Endothelial cell (in vitro differentiated cells): ENCODE results near the gene TMEM132D. TPM values are rescaled to one million over a fixed set of nuclear protein-coding genes. Genes with fewer than 3 reads are reported as not detected.
A peak's percentile ranks its signal among the peaks of the same experiment; 100 is the strongest.

ENCODE experiments used
- DNase-seq: peaks from one replicate; pipeline ENCODE4 v3.0.0; 2021; ENCODE audit warnings: low spot score
- H3K27ac Mint-ChIP-seq: one replicate; pipeline ENCODE4 v1.8.0; 2021; ENCODE audit warnings: mixed read lengths, inconsistent platforms; ENCODE audit not compliant: unreplicated experiment
- H3K27me3 Mint-ChIP-seq: one replicate; pipeline ENCODE4 v1.8.0; 2021; ENCODE audit warnings: mild to moderate bottlenecking, moderate library complexity, mixed read lengths, inconsistent platforms; ENCODE audit not compliant: unreplicated experiment
- H3K36me3 Mint-ChIP-seq: one replicate; pipeline ENCODE4 v1.8.0; 2021; ENCODE audit warnings: mild to moderate bottlenecking, low read depth, mixed read lengths, inconsistent platforms; ENCODE audit not compliant: unreplicated experiment
- H3K4me1 Mint-ChIP-seq: one replicate; pipeline ENCODE4 v1.8.0; 2021; ENCODE audit warnings: mild to moderate bottlenecking, mixed read lengths, inconsistent platforms; ENCODE audit not compliant: unreplicated experiment
- H3K4me3 Mint-ChIP-seq: one replicate; pipeline ENCODE4 v1.8.0; 2021; ENCODE audit warnings: mild to moderate bottlenecking, mixed read lengths, inconsistent platforms; ENCODE audit not compliant: unreplicated experiment
- H3K9me3 Mint-ChIP-seq: one replicate; pipeline ENCODE4 v1.8.0; 2021; ENCODE audit warnings: mixed read lengths, inconsistent platforms; ENCODE audit not compliant: unreplicated experiment
- total RNA-seq: library from RNA; stranded (reverse); fragmentation: NEBNext Ultra II Directional; extraction: Animal tissue kit (Norgen Biotek cat#: 25700); gene quantifications from one replicate; pipeline ENCODE4 v1.2.1, GENCODE V29; 2021; ENCODE audit not compliant: unreplicated experiment
- TF ChIP-seq, protein P1 (sequence below): fragments of 200-600 bp; sonication (generic); IDR thresholded peaks from one replicate; pipeline ENCODE4 v1.5.0; 2021; ENCODE audit warnings: antibody characterized with exemption; ENCODE audit not compliant: unreplicated experiment

TMEM132D gene
- total RNA-seq, 1 donor from 2014 or later = not detected

DNA sequence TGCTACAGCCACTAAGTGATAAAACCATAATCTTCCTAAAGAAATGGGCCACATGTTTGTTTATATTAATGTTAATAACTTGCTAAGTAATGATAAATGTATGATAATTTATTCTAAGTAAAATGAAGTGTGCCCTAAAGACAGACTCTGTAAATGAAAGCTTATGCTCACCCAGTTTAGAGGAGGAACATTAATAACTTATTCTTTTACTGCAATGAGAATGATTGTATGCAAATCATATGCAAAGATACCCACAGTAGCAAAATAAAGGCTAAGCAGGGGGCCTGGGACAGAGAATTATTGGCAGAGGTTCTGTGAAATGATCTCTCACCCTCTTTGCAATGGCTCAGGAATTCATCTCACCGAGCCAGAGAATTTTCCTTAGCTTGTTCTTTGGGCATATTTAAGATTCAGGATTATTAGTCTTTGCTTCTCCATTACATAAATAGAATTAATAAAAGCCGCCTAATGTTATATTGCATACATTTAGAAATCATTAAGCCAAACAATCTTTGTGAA, 75.9 kb downstream of the TMEM132D start:
- no peaks in the 10 kb centered on the region for H3K4me1 Mint-ChIP-seq
- H3K9me3 Mint-ChIP-seq = peaks cover 44% of the 10 kb centered on the region

DNA sequence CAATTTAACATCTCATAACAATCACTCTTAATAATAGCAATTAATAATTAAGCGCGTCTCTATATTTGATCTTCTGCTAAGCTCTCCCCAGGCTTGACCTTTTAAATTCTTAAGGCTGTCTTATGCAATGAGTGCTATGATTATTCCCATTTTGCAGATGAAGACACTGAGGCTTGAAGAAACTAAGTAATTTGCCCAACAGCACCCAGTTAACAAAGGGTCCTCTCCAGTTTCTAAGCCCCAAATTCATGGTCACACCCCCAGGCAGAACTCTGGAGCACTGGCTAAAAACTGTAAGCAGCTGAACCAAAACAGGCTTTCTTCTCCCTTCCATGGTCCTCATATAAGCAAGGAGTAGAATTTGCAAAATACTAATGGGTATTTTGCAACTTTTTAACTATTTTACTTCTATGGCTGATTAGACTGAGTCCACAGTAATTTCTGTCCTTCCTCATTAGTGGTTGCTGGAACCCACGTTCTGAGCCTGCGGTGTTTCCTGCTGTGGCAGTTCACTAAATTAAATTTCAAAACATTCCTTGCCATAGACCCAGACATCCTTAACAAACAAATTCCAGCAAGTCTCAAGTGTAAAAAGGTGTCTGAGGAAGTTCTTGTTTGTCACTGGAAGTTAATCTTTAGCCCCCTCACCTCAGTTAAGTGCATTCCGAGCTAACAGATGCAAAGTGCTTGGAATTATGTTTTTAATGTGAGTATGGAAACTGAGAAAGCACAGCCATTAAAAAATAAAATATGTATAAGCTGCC, 76.5 kb downstream of the TMEM132D start:
- TF ChIP-seq, protein P1, sequence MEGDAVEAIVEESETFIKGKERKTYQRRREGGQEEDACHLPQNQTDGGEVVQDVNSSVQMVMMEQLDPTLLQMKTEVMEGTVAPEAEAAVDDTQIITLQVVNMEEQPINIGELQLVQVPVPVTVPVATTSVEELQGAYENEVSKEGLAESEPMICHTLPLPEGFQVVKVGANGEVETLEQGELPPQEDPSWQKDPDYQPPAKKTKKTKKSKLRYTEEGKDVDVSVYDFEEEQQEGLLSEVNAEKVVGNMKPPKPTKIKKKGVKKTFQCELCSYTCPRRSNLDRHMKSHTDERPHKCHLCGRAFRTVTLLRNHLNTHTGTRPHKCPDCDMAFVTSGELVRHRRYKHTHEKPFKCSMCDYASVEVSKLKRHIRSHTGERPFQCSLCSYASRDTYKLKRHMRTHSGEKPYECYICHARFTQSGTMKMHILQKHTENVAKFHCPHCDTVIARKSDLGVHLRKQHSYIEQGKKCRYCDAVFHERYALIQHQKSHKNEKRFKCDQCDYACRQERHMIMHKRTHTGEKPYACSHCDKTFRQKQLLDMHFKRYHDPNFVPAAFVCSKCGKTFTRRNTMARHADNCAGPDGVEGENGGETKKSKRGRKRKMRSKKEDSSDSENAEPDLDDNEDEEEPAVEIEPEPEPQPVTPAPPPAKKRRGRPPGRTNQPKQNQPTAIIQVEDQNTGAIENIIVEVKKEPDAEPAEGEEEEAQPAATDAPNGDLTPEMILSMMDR = no peak
- Mint-ChIP-seq H3K27ac (no peak overlapping the region), H3K4me1 (no peaks in the 10 kb centered on the region), H3K4me3 (no peak overlapping the region), H3K36me3 (peaks cover 12% of the 10 kb centered on the region), H3K9me3 (peaks cover 46% of the 10 kb centered on the region), H3K27me3 (peaks cover 1% of the 10 kb centered on the region)
- no peak for DNase-seq

More for the DNA sequence above, 75.9 kb downstream of the TMEM132D start:
- Mint-ChIP-seq H3K27me3 (peaks cover 1% of the 10 kb centered on the region), H3K27ac (no peak overlapping the region), H3K36me3 (peaks cover 9% of the 10 kb centered on the region), H3K4me3 (no peak overlapping the region)
- no peak for DNase-seq
- TF ChIP-seq, protein P1 = no peak

DNA sequence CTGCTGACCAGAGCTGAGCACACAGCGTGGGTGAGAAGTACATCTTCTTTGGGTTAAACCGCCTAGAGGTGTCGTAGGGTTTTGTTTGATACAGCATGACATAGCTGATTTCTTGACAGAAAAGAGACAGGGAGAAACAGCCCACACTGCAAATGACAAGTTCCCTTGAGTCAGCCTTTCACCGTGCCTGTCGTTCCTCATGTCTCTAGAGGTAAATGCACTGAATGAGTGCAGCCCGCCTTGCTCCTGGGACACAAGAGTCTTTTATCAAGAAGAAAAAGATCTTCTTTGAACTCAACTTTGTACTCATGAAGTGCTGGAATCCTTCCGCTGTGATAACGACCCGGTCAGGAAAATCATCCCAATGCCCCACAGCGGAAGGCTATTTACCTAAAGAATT, 77.6 kb downstream of the TMEM132D start:
- Mint-ChIP-seq H3K9me3 (peaks cover 52% of the 10 kb centered on the region), H3K27me3 (peaks cover 1% of the 10 kb centered on the region), H3K4me1 (no peaks in the 10 kb centered on the region), H3K27ac (no peak overlapping the region), H3K4me3 (no peak overlapping the region), H3K36me3 (peaks cover 17% of the 10 kb centered on the region)
- TF ChIP-seq, protein P1 = no peak
- no peak for DNase-seq

DNA sequence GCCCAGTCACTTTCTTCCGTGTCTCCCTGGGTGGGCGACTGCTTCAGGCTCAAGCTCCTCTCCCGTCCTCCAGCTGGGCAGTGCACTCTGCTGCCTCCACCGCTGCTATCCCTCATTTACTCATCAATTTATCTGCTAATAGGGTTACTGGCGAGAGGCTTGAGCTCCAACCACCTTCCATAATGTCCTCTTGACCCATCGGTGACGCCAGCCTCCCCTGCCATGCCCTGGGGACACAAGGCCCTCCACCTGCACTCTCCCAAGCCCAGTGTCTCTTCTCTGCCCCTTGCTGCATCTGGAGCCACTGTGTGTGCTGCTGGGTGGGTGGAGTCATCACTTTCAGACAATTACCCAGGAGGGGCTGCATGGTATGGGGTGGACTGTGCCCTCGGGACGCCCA, 78.5 kb downstream of the TMEM132D start:
- Mint-ChIP-seq H3K4me3 (no peak overlapping the region), H3K9me3 (peaks cover 53% of the 10 kb centered on the region), H3K36me3 (peaks cover 17% of the 10 kb centered on the region), H3K4me1 (no peaks in the 10 kb centered on the region), H3K27ac (no peak overlapping the region), H3K27me3 (peaks cover 1% of the 10 kb centered on the region)
- TF ChIP-seq, protein P1 = no peak
- no peak for DNase-seq

DNA sequence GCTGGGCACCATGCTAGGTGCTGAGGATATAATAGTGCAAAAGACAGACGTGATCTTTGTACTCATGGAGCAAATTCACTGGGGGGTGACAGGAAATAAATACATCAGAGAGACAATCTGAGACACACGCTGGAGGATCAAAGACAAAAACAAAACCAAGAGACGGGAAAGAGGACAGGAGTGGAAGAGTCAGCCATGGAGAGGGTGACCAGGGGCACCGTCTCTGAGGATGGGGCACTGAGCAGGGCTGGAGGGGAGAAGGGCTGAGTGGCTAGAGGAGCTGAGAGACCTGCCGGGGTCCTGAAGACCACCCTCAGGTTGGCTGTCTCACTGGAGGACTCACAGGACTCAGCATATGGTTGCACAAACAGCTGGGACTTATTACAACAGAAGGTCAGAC, 81.9 kb downstream of the TMEM132D start:
- no peak for DNase-seq
- H3K9me3 Mint-ChIP-seq = peaks cover 53% of the 10 kb centered on the region
- H3K36me3 Mint-ChIP-seq = peaks cover 19% of the 10 kb centered on the region
- TF ChIP-seq, protein P1 = no peak
- H3K27me3 Mint-ChIP-seq = peaks cover 1% of the 10 kb centered on the region
- H3K4me1 Mint-ChIP-seq = no peaks in the 10 kb centered on the region
- H3K4me3 Mint-ChIP-seq = peak overlapping the region; percentile 53
- peak overlapping the region; percentile 15 for H3K27ac Mint-ChIP-seq
